Neutrophil (primary cell): Measurements from ENCODE around the gene ZNF219.
A peak's percentile ranks its signal among the peaks of the same experiment; 100 is the strongest.

Experiments used
- H3K27ac ChIP-seq: fragments of 200-600 bp; sonication (generic); 2 replicates; pipeline ENCODE4 v1.5.1; 2016; ENCODE audit warnings: mild to moderate bottlenecking, moderate library complexity
- H3K27me3 ChIP-seq: fragments of 200-600 bp; sonication (generic); 2 replicates; pipeline ENCODE4 v1.6.0; 2016; ENCODE audit warnings: mild to moderate bottlenecking
- H3K36me3 ChIP-seq: fragments of 200-600 bp; sonication (generic); 2 replicates; pipeline ENCODE4 v1.5.1; 2017
- H3K4me1 ChIP-seq, 2 experiments: fragments of 200-600 bp in 1 of 2; sonication (generic) in 1 of 2; 1 replicate in 1 of 2; 2 replicates in 1 of 2; pipeline versions ENCODE4 v1.5.1 to v1.6.1; 2013 to 2016; ENCODE audit warnings: low read depth in 1 of 2, low read length in 1 of 2, mild to moderate bottlenecking in 1 of 2, moderate library complexity in 1 of 2; ENCODE audit not compliant: control insufficient read depth in 1 of 2, insufficient read depth in 1 of 2
- H3K4me3 ChIP-seq, 2 experiments: fragments of 200-600 bp in 1 of 2; sonication (generic) in 1 of 2; 1 replicate in 1 of 2; 2 replicates in 1 of 2; pipeline ENCODE4 v1.5.1; 2013 to 2016; ENCODE audit warnings: low read depth in 1 of 2, low read length in 1 of 2, mild to moderate bottlenecking in 1 of 2, moderate library complexity in 1 of 2
- H3K9me3 ChIP-seq: fragments of 200-600 bp; sonication (generic); 2 replicates; pipeline ENCODE4 v1.5.1; 2016
- CTCF ChIP-seq: fragments of 200-600 bp; sonication (generic); IDR thresholded peaks from 2 replicates; pipeline ENCODE4 v1.5.1; 2016; ENCODE audit warnings: antibody characterized with exemption

The ZNF219 gene

GRCh38 chr14:21105095-21105494 lies 6.6 kb upstream of the ZNF219 start:
- H3K4me1 ChIP-seq, result peaks cover 26 to 31% of the 10 kb centered on the region in 2 experiments
- no peaks in the 10 kb centered on the region for H3K36me3 ChIP-seq
- H3K27me3 ChIP-seq, result peaks cover 5% of the 10 kb centered on the region
- H3K9me3 ChIP-seq, result no peaks in the 10 kb centered on the region
- H3K27ac ChIP-seq, result peak overlapping the region; percentile 97
- TF ChIP-seq CTCF, result no peak
- no peak overlapping the region for H3K4me3 ChIP-seq

- peak overlapping the region; percentile 97 for H3K27ac ChIP-seq
- H3K4me3 ChIP-seq, result peak overlapping the region; percentile 69 to 73
Measured at GRCh38 chr14:21104448-21105060, 6.1 kb upstream of the ZNF219 start.

GRCh38 chr14:21103710-21104447 lies 5.4 kb upstream of the ZNF219 start:
- H3K27ac ChIP-seq, result peak overlapping the region; percentile 97
- H3K27me3 ChIP-seq, result peaks cover 17% of the 10 kb centered on the region
- H3K4me3 ChIP-seq, result peak overlapping the region; percentile 69 to 73
- H3K36me3 ChIP-seq, result no peaks in the 10 kb centered on the region
- H3K4me1 ChIP-seq, result peaks cover 26 to 33% of the 10 kb centered on the region in 2 experiments
- peak; percentile 89 for TF ChIP-seq CTCF
- H3K9me3 ChIP-seq, result no peaks in the 10 kb centered on the region

More at GRCh38 chr14:21104448-21105060, 6.1 kb upstream of the ZNF219 start:
- Histone ChIP-seq H3K36me3 (no peaks in the 10 kb centered on the region), H3K9me3 (no peaks in the 10 kb centered on the region), H3K4me1 (peaks cover 26 to 31% of the 10 kb centered on the region in 2 experiments), H3K27me3 (peaks cover 10% of the 10 kb centered on the region)
- peak; percentile 77 for TF ChIP-seq CTCF

GRCh38 chr14:21103411-21103709 lies 4.9 kb upstream of the ZNF219 start:
- Histone ChIP-seq H3K36me3 (no peaks in the 10 kb centered on the region), H3K4me1 (peaks cover 26 to 39% of the 10 kb centered on the region in 2 experiments), H3K27ac (peak overlapping the region; percentile 97), H3K4me3 (peak overlapping the region; percentile 69 to 73), H3K27me3 (peaks cover 22% of the 10 kb centered on the region), H3K9me3 (no peaks in the 10 kb centered on the region)
- TF ChIP-seq CTCF, result no peak

GRCh38 chr14:21102521-21103410 lies 4.3 kb upstream of the ZNF219 start:
- Histone ChIP-seq H3K27me3 (peaks cover 26% of the 10 kb centered on the region), H3K4me1 (peaks cover 26 to 40% of the 10 kb centered on the region in 2 experiments), H3K27ac (peak overlapping the region; percentile 97), H3K4me3 (peak overlapping the region; percentile 69 to 73), H3K9me3 (no peaks in the 10 kb centered on the region), H3K36me3 (no peaks in the 10 kb centered on the region)
- TF ChIP-seq CTCF, result no peak
